ENCODE data around the gene KCNQ1.

The KCNQ1 gene

DNA sequence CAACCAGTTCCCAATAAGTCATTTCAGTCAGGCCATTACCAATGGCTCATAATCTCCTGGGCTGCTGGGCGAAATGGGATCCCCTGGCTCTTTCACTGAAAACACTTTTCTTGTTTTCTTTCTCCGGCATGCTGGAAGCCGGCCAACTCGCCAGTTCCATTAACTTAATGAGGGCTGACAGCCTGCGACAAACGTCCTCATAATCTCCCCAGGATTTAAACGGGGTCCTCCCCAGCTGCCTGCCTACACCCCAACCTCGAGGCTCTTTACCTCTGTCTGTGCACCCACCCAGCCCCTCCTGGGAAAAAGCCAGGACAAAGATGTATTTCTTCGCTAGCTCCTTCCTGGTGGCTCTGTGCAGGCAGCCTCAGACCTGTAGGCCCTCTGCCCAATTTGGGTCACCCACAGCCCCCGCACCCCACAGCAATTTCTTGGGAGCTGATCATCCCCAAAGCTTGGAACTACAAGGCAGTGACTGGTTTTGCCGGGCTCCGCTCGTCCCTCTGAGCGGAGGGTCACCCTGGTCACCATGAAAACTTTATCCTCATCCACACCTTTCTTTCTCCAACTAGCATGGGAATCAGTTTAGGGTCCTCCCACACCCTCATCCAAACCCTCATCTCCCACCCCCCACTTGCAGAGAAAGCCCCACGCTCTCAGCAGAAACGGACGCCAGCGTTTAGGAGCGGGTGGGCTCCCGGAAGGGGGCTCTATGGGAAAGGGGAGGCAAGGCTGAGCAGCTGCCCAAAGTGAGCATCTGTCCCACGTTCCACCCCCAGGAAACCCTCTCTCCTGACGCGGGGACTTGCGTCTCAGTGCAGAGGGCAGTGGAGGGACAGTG, 306.1 kb downstream of the KCNQ1 start:
- DNase-seq (ENCODE audit: low read depth), result no peak

DNA sequence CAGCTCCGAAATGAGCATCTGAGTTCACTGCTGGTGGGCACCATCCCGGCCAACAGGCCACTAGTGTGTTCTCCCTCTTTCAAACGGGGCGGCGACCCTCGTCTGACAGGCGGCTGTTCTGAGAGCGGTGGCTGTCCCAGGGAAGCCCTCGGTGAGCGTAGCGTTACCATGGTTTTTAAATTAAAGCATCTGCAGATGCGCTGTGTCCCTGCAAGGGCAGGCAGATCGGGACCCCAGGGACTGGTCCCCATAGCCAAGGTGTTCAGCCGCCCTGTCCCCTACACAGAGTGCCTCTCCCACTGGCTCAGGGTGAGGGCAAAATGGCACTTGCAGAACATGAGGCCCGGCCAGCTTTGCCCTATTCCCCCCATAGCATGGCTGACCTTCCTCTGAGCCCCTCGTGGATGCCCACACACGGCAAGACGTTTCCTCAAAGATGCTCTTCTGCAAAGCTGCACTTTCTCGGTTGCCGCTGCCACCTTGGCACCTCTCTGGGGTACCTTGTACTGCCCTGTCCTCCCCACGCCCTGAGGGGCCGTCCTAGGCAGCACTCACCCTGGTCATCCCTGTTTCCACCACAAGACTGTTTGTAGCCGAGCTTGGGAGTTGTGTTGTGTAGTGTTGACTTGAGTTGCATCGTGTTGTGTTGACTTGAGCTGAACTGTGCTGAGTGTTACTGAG, 306.9 kb downstream of the KCNQ1 start:
- DNase-seq (ENCODE audit: low read depth), result no peak

DNA sequence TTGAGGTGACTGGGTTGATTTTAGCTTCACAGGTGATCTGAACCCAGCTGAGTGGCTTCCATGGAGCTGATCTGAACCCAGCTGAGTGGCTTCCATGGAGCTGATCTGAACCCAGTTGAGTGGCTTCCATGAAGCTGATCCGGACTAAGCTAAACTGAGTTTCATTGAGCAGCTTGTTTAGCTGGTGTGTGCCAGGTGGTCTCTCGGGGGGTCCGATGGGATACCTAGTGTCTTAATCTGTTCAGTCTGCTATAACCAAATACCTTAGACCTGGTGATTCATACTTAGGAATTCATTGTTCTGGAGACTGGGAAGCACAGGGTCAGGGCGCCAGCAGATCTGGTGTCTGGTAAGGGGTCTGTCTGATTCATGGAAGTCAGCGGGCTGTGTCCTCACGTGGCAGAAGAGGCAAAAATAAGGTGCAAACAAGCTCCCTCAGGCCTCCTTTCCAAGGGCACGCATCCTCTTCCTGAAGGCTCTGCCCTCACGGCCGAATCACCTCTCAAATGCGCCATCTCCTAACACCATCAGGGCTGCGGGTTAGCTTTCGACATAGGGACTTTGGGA, 307.5 kb downstream of the KCNQ1 start:
- DNase-seq (ENCODE audit: low read depth), result no peak

DNA sequence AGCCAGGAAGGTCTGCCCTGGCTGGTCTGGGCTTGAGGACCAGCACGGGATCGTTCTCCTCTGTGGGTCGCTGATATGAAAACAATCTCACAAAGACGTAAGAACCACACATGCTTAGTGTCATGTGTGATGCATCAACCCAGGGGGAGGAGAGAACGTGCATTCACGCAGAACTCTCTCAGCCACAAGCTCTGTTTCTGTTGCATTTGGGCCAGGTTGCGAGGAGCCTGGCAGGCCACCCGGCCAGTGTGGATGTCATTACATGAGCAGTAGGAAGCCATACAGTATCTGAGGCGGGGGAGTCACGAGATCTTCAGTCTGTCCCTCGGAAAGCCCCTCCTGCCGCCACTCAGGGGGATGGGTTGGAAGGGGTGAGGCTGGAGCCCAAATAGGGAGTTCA, 308.1 kb downstream of the KCNQ1 start:
- no peak for DNase-seq (ENCODE audit: low read depth)

DNA sequence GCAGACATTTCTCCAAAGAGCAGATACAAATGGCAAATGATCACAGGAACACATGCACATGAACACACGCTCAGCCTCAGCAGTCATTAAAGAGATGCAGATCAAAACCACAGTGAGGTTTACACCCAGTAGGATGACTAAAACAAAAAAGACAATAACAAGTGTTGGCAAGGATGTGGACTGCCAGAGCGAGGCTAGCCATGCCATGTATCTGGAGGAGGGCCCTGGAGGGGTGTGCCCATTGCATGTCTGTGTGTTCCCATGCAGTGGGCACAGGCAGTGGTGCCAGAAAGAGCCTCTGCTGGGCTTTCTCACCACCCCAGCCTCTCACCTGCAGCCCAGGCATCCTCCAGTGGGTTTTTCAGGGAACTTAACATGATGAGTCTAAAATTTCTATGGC, 309.2 kb downstream of the KCNQ1 start:
- DNase-seq (ENCODE audit: low read depth), result no peak

DNA sequence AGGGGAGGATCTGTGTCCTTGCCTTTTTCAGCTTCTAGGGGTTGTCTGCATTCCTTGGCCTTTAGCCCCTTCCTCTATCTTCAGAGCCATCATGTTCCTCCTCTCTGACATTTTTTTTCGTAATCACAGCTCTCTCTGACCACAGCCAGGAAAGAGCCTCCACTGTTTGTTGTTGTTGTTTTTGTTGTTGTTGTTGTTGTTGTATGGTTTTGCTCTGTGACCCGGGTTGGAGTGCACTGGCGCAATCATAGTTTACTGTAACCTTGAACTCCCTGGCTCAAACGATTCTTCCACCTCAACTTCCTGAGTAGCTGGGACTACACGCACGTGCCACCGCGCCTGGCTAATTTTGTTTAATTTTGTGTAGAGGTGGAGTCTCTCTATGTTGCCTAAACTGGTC, 310.3 kb downstream of the KCNQ1 start:
- DNase-seq (ENCODE audit: low read depth), result no peak

DNA sequence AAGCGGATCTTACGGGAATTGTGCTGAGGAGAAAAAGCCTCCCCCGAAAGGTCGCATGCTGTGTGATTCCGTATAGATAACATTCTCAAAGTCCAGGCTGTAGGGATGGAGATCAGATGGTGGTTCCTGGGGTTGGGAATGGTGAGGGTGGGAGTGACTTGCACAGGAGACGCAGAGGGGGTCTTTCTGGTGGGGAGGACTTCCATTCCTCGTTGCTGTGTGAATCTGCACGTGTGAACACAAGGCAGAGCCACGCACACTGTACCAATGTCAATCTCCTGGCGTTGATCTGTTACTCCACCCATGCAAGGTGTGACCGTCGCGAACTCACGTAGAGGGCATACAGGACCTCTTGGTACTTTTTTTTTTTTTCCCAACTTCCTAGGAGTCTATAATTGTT, 313.9 kb downstream of the KCNQ1 start:
- no peak for DNase-seq (ENCODE audit: low read depth)

DNA sequence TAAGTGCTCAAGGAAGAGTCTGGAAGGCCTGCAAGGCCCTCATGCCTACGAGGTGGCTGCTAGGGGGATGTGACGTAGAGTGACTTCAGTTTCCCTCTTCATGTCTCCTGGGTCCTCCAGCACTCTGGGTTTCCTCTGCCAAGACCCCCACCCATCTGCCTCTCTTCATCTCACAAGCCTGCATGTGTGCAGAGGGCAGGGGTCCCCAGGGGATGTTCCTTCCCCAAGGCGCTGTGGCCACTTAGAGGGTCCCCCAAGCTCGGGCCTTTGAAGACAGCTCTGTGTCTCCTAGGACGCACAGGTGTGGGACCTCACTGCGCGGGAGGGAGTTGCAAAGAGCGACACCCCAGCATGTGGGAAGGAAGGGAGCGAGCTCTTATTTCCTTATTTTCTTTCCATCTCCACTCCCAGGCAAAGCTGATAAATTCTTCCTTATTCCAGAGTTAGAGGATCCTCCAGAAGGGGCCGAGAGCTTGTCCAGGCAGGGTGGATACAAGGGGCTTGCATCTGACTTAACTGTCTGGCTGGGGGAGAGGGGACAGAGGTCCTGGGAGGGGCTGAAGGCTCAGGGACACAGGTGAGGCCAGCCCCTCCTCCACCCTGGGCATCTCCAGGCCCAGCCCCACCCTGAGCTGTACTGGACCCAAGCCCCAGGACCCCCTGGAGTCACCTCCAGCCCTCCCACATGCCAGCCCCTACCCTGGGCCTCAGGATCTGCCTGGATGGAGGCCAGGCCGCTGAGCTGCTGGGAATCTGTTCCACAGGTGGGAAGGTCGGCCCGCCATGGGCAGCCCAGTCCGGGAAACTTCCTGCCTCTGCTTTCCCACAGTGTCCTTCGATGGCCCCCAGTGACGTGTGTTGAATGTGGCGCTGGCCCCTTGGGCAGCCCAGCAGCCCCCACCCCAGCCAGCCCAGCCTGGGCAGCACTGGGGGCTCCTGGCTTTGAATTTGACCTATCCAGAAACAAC, 314.7 kb downstream of the KCNQ1 start:
- no peak for DNase-seq (ENCODE audit: low read depth)

DNA sequence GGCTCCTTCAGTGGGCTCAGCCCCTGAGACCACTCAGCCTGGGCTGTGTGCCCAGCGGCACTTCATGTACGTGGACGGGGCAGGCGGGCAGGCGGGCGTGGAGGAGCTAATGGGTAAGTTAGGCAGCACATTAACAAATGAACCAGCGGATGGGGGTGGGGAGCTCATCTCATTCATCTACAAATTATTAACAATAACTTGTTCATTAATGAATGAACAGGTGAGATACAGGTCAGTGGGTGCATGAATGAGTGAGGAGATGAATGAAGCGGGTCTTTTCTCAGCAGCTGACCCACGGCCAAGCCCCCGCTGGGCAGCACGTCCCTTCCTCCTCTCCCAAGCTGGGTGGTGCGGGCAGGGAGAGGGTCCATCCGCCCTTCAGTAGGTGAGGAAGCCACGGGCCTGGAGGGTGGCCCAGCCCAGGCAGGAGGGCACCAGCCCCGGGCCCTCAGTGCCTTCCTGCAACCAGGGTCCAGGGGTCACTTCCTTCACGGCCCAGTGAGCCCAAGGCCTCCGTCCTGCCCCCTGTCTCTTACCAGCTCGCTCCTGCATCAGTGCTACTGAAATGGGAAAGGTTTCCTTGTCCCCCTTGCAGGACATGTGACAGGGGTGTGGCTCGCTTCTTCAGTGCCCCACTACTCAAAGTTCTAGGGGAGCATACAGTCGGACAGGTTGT, 315.5 kb downstream of the KCNQ1 start:
- no peak for DNase-seq (ENCODE audit: low read depth)

DNA sequence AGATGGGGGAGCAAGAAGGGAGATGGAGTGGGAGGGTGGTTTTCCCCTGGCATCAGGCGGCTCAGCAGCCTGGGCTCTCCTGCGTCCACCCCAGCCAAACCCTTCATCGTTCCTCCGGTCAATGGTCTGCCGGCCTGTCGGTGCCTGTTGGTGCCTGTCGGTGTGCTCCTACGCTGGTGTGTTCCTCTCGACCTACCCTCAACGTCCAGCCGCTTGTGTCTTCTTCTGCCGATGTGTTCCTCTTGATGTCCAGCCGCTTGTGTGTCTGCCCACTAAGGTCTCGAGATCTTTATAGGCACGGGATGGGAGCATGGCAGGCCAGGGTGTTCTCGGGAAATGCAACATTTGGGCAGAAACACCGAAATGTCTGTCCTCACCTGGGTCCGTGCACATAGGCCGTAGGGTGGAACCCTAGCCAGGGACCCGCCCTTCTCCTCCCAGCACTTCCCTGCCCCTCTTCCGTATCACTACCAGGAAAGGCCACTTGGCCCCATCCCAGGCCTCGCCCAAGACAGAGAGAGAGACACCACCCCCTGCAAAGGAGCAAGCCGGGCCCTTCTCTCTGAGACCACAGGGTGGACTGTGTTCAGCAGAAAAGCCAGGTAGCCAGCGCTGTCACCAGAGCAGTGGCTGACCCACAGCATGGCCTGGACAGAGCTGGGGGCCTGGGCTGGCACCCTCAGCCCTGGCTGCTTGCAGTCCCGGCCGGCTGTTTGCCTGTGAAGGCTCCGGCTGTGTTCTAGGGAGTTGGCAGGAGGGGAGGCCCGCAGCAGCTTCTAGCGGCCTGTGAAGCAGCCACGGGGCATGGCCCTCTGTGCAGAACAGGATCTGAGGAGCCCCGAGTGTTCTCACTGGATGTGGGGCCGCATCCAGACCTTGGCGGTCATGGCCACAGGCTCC, 316.6 kb downstream of the KCNQ1 start:
- DNase-seq (ENCODE audit: low read depth), result no peak

DNA sequence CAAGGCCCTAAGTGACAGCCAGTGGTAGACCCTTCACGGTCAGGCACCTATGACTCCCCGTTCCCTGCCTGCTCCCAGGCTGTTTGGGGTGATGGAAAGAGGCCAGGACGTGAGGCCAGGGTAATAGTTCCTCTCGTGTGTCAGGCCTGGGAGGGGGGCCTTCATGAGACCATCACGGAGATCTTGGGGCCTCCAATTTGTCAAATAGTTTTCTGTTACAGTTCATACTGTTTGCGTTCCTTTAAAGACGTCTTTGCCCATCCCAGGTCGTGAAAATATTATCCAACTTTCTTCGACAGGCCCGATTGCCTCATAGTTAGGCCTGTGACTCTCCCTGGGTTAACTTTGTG, 317.2 kb downstream of the KCNQ1 start:
- no peak for DNase-seq (ENCODE audit: low read depth)

DNA sequence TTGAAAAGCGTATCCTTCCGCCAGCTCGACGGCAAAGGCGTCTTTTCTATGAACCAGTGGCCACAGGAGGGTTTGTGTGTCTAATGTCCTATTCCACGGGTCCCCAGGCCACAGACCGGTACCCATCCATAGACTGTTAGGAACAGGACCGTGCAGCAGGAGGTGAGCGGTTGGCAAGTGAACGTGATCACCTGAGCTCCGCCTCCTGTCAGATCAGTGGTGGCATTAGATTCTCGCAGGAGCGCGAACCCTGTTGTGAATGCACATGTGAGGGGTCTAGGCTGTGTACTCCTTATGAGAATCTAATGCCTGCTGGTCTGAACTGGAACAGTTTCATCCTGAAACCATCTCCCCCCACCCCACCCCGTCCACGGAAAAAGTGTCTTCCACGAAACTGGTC, 317.6 kb downstream of the KCNQ1 start:
- no peak for DNase-seq (ENCODE audit: low read depth)

DNA sequence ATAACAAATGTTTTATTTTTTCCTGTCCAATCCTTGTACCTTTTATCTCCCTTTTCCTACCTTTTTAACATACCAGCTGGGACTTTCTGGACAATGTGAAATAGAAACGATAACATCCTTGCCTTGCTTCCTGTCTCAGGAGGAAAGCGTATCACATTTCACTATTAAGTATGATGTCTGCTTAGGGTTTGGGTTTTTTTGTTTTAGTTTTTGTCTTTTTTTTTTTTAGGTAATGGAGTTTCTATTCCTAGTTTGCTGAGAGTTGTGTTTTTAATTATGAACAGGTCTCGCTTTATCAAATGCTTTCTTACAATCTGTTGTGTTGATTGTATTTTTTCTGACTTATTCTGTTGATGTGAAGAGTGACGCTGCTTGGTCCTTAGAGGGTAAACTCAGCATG, 319.2 kb downstream of the KCNQ1 start:
- no peak for DNase-seq (ENCODE audit: low read depth)

DNA sequence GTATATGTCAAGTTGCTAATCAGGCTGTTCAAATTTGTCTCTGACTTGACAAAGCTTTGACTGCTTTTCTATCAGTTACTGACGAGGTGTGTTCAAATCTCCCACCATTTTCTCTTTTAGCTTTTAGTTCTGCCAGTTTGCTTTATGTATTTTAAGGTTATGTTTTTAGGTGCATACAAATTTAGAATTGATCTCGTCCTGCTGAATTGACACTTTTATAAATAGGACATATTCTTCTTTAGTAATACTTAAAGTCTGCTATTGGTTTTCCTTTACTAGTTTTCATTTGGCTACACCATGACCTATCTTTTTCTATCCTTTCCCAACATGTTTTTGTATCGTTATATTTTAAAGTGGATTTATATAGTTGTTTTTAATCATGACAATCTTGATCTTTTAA, 320.7 kb downstream of the KCNQ1 start:
- no peak for DNase-seq (ENCODE audit: low read depth)

DNA sequence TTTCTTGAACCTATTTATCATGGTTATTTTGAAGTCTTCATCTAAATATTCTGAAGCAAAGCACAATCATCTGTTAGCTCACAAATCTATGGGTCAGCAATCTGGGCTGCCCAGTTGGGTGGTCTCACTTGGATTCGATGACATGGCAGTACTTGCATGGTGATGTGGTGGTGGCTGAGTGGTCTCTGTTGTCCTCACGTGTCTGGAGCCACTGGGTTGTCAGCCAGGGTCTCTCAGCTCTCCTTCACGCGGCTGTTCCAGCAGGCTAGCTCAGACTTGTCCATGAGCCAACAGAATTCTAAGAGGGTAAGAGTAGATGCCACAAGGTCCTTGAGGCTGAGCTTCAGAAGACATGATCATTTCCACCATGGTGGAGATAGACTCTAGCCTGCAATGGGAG, 321.4 kb downstream of the KCNQ1 start:
- DNase-seq (ENCODE audit: low read depth), result no peak

DNA sequence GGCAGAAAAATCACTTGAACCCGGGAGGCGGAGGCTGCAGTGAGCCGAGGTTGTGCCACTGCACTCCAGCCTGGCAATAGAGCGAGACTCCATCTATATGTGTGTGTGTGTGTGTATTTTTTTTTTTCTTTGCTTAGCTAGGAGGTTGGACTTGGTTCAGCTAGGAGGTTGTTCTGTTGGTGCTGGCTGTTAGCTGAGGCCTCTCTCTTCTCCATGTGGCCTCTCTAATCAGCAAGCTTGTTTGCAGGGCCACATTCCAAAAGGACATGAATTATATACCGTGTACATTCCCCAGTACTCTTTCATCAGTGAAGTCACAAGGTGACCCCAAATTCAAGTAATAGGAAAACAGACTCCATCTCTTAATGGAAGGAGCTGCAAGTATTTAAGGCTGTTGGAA, 322.3 kb downstream of the KCNQ1 start:
- no peak for DNase-seq (ENCODE audit: low read depth)

DNA sequence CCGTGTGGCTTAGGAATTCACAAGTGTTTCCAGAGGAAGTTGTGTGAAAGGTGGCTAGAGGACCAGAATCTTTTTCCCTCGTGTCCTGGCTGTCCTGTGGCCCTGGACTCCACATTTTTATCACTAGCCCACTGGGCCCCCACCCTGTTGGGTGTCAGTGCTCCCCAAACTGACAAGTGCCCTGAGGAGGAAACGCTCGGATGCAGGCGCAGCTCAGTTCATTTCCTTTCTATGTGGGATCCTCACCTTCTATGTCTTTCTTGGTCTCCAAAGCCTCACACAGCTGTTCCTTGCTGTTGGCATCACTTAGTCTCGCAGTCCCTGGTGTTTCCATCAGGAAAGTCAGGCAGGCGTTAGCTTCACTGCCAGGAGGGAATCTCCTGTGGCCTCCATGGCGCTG, 323.0 kb downstream of the KCNQ1 start:
- no peak for DNase-seq (ENCODE audit: low read depth)

DNA sequence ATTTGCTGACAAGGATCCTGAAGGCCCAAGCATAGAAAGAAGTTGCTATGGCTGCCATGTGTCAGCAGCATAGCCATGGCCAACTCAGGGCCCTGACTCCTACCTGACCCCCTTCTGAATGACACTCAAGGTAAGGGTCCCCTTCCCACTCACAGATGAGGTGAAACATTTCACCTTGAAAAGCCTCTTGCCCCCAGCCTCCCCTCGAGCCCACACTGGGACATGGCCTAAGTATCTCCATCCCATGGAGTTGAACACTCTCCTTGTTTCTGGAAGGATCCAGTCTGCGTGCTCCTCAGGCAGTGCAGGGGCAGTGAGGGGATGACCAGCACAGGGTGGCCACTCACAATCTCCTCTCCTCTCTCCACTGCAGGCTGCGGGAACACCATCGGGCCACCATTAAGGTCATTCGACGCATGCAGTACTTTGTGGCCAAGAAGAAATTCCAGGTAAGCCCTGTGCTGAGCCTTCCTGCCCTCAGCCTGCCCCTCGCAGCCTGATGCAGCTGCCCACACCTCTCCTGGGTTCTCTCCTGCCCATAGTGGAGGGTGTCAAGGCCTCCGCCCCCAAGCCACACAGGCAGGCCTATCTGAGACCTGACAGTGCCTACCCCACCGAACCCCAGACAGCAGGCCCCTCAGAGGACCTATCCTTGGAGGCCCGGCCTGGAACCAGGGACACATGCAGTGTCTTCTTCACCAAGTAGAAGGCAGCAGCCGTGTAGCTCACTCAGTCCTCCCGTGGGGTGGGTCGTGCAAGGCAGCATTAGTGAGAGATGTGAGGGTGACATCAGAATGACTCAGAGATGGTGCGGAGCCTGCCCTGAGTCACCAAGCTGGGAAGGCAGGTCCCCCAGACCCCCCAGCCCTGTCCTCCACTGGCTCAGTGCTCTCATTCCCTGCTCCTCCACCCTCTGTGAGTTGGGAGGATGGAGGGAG, 323.9 kb downstream of the KCNQ1 start:
- no peak for DNase-seq (ENCODE audit: low read depth)

DNA sequence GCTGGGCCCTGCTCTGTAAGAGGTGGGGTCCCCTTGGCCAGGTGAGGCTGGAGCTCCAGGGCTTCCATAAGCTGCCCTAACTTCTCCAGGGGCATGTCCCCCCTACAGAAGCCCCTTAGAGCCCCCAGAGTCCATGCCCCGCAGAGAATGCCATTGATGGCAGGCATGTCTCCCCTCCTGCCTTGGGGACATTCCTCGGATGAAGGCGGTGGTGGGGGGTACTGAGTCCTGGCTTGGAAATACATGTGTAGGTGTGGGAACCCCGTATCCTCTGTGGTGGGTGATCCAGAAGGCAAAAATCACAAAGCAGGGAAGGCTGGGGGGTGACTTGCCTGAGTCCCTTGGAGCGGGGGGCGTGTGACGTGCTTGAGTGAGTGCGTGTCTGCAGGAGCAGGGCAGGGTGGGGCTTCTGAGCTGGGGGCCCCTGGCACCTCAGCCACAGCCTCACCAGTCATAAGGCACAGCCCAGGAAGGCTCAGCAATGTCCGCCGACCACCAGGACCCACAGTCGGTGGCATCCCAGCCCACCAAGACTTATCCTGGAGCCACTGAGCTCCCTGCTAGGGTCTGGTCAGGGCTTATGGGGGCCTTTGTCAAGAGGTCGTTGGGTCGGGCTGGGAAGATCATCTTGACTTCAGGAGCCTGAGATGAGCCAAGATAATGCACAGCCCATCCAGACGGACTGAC, 324.7 kb downstream of the KCNQ1 start:
- no peak for DNase-seq (ENCODE audit: low read depth)

Measured in T-helper 22 cell (primary cell).